Panc1 (cell line): ENCODE results near the gene CDH5.

Experiments used
- CTCF ChIP-seq: fragments of 450-650 bp; IDR thresholded peaks from 2 replicates; pipeline ENCODE4 v1.5.1; 2017; ENCODE audit warnings: mild to moderate bottlenecking
- POLR2AphosphoS5 ChIP-seq: IDR thresholded peaks from 2 replicates; pipeline ENCODE4 v1.6.1; 2012; ENCODE audit warnings: mild to moderate bottlenecking, low read depth, low read length, moderate library complexity
- SIN3A ChIP-seq: IDR thresholded peaks from 2 replicates; pipeline ENCODE4 v1.6.1; 2012; ENCODE audit warnings: low read depth, mild to moderate bottlenecking, low read length, moderate library complexity, borderline replicate concordance; ENCODE audit not compliant: insufficient read depth
- TCF7L2 ChIP-seq: IDR thresholded peaks from 2 replicates; pipeline ENCODE4 v1.6.1; 2011; ENCODE audit warnings: mild to moderate bottlenecking, low read depth, low read length, inconsistent platforms
- TF ChIP-seq, protein P1 (sequence below), 2 experiments: IDR thresholded peaks; 2 replicates each; pipeline ENCODE4 v1.6.1; 2011 to 2012; ENCODE audit warnings: low read depth in 2 of 2, control low read depth in 1 of 2, low read length in 1 of 2, mild to moderate bottlenecking in 1 of 2, moderate library complexity in 1 of 2; ENCODE audit not compliant: insufficient read depth in 1 of 2

DNA sequence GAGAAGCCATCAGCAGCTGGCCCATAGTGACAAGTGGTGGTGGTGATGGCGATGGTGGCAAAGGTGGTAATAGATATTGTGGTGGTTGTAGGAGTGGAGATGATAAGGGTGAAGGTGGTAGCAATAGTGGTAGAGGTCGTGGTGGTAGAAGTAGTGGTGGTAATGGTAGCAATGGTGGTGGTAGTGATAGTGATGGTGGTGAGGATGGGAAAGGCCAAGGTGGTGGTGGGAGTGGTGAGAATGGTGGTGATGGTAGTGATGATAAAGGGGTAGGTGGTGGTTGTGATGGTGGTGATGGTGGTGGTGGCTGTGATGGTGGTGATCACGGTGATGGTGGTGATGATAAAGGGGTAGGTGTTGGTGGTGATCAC, 13.1 kb downstream of the CDH5 start:
- TF ChIP-seq CTCF, result no peak
- TF ChIP-seq, protein P1, sequence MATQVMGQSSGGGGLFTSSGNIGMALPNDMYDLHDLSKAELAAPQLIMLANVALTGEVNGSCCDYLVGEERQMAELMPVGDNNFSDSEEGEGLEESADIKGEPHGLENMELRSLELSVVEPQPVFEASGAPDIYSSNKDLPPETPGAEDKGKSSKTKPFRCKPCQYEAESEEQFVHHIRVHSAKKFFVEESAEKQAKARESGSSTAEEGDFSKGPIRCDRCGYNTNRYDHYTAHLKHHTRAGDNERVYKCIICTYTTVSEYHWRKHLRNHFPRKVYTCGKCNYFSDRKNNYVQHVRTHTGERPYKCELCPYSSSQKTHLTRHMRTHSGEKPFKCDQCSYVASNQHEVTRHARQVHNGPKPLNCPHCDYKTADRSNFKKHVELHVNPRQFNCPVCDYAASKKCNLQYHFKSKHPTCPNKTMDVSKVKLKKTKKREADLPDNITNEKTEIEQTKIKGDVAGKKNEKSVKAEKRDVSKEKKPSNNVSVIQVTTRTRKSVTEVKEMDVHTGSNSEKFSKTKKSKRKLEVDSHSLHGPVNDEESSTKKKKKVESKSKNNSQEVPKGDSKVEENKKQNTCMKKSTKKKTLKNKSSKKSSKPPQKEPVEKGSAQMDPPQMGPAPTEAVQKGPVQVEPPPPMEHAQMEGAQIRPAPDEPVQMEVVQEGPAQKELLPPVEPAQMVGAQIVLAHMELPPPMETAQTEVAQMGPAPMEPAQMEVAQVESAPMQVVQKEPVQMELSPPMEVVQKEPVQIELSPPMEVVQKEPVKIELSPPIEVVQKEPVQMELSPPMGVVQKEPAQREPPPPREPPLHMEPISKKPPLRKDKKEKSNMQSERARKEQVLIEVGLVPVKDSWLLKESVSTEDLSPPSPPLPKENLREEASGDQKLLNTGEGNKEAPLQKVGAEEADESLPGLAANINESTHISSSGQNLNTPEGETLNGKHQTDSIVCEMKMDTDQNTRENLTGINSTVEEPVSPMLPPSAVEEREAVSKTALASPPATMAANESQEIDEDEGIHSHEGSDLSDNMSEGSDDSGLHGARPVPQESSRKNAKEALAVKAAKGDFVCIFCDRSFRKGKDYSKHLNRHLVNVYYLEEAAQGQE (IDR thresholded peaks at IDR 0.05; ENCODE audit: insufficient read depth in 1 of 2, low read depth in 2 of 2, low read length in 1 of 2), result no peak
- no peak for TF ChIP-seq POLR2AphosphoS5
- no peak for TF ChIP-seq SIN3A
- no peak for TF ChIP-seq TCF7L2
